ENCODE measurements around the gene KCNN3. TPM values are rescaled to one million over a fixed set of nuclear protein-coding genes. Genes with fewer than 3 reads are reported as not detected.

Gene KCNN3
- total RNA-seq, 2 experiments from 2014 or later = 0.11 TPM; not detected in 1

DNA sequence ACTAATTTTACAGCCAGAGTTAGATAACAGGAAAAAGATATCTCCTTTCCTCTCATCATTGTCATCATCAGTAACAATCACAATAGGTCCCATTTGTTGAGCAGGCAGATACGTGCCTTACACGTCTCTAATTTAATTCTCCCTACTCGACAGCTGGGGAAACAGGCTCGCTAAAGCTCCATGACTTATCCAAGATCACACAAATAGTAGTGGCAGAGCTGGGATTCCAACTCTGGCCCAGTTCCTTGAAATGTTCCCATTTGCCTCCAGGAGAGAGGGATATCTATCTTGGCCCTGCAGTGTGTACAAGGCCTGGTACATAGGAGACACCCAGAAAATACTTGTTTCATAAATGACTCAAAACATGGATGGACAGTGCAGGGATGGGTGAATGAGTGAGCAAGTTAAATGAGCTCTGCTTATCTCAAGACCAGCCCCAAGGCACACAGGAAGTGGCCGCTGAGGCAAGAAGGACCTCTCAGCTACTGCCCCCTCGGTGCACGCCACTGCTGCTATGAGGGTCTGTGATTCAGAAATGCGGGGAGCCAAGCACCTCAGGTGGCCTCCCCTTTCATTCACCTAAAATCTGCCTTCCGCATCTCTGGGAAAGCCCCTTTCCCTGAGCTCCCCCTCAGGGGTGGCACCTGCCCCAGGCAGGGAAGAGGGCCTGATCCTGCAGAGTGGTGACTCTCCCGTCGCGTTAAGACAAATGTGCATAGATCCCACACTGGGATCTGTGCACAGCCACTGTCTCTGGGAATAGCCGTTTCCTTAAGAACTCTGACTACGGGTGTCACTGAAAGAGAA lies 3.6 kb downstream of the KCNN3 start:
- ChIA-PET CTCF (interaction anchor here (1.0 to 2.8 kb wide), 5 partner anchors 12 to 196 kb away, joined by 3 to 9 read pairs (median 5); no protein-coding TSS in a partner anchor), POLR2A (interaction anchor here (0.6 to 0.8 kb wide), 2 partner anchors 9 to 24 kb away, joined by 3 to 4 read pairs; no protein-coding TSS in a partner anchor)
- no peak for DNase-seq
- Mint-ChIP-seq H3K4me3 (no peak overlapping the region), H3K27ac (no peak overlapping the region), H3K4me1 (ENCODE audit: low read depth) (peaks cover 35% of the 10 kb centered on the region), H3K9me3 (no peaks in the 10 kb centered on the region), H3K27me3 (peaks cover 30% of the 10 kb centered on the region), H3K36me3 (ENCODE audit: low read depth) (no peaks in the 10 kb centered on the region)
- ATAC-seq = no peak
- TF ChIP-seq, protein P1, sequence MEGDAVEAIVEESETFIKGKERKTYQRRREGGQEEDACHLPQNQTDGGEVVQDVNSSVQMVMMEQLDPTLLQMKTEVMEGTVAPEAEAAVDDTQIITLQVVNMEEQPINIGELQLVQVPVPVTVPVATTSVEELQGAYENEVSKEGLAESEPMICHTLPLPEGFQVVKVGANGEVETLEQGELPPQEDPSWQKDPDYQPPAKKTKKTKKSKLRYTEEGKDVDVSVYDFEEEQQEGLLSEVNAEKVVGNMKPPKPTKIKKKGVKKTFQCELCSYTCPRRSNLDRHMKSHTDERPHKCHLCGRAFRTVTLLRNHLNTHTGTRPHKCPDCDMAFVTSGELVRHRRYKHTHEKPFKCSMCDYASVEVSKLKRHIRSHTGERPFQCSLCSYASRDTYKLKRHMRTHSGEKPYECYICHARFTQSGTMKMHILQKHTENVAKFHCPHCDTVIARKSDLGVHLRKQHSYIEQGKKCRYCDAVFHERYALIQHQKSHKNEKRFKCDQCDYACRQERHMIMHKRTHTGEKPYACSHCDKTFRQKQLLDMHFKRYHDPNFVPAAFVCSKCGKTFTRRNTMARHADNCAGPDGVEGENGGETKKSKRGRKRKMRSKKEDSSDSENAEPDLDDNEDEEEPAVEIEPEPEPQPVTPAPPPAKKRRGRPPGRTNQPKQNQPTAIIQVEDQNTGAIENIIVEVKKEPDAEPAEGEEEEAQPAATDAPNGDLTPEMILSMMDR (IDR thresholded peaks at IDR 0.05) = no peak
- intact Hi-C loops (cut with micrococcal nuclease) = no loop called here

DNA sequence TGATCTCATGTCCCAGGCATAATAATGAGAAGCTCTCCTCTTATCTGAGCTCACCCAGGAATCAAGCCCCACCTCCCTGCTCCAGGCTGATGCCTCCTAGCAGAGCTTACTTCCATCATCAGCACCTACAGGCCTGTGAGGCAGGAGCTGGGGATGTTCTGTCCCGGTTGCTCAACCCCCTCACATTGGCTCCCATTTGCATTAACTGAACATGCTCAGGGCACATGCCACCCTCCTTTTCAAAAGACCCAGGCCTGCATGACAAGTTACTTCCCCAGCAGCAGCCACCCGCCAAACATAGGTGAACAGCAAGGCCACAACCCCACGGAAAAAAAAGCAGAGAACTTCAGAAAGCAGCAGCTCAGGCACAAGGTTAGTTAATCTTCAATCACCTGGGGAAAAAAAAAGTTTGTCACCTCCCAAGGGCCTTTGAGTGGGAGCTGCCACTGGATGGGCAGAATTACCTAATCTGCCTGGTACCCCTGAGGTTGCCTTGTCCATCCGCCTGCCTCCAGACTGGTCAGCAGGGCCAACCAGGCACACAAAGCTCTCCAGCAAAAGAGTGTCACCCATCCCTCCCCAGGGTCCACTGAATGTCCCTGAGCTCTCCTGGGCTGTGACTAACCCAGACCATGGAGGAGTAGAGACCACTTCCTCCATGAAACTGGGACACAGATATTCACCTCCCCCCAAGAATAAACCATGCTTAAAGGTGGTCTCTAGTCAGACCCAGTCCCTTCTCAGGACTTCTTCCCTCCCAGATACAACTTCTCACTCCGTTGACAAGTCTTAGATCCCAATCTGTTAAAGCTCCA lies 4.4 kb downstream of the KCNN3 start:
- intact Hi-C loops (cut with micrococcal nuclease) = no loop called here
- no peak for DNase-seq
- ChIA-PET POLR2A (interaction anchor here (0.6 to 0.8 kb wide), 2 partner anchors 9 to 23 kb away, joined by 3 to 4 read pairs; no protein-coding TSS in a partner anchor), CTCF (interaction anchor here (1.0 to 2.8 kb wide), 6 partner anchors 8 to 196 kb away, joined by 3 to 9 read pairs (median 4); no protein-coding TSS in a partner anchor)
- no peaks in the 10 kb centered on the region for H3K9me3 Mint-ChIP-seq
- H3K27me3 Mint-ChIP-seq = peaks cover 27% of the 10 kb centered on the region
- no peak for ATAC-seq
- peak overlapping the region; percentile 25 for H3K27ac Mint-ChIP-seq
- no peaks in the 10 kb centered on the region for H3K36me3 Mint-ChIP-seq (ENCODE audit: low read depth)
- peaks cover 27% of the 10 kb centered on the region for H3K4me1 Mint-ChIP-seq (ENCODE audit: low read depth)
- no peak overlapping the region for H3K4me3 Mint-ChIP-seq
- TF ChIP-seq, protein P1 (IDR thresholded peaks at IDR 0.05) = no peak

DNA sequence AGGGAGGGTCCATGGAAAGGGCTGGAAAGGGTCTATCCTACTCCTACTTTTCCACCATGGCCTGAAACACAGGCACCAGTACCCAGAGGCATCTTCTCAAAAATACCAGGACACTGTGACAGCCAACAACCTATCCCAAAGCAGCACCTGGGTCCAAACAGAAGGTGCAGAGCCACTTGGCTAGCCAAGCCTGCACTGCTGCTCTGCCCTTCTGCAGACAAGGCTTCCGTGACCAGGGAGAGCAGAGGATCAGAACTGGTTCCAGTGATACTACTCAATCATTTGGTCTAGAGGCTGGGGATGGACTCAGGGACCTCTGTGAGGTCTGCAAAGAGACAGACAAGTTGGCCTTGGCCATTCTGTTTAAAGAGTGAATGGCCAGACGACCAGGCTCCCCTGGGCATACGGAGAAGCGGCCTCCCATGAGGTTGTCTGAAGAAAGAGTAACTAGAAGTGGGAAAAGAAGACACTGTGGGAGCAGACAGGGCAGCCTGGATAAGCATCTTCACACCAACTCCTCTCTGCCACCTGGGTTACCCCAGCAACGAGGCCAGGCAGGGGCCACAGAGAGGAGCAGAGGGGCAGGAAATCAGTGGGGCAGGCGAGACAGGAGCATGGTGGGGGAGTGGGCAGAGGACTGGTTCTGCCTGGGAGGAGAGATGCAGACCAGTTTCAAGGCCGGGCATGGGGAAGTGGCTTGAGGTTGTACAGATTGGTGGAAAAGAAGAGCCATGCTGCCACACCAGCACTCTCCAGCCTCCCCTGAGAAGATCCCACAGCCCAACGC lies 5.7 kb downstream of the KCNN3 start:
- CTCF ChIA-PET = interaction anchor here (1.3 to 1.5 kb wide), 3 partner anchors 9 to 195 kb away, joined by 3 to 4 read pairs (median 3); no protein-coding TSS in a partner anchor
- DNase-seq = no peak
- POLR2A ChIA-PET = interaction anchor here (0.6 kb wide), 1 partner anchor 132 kb away, joined by 3 read pairs; no protein-coding TSS in a partner anchor
- no peaks in the 10 kb centered on the region for H3K36me3 Mint-ChIP-seq (ENCODE audit: low read depth)
- intact Hi-C loops (cut with micrococcal nuclease) = no loop called here
- H3K4me3 Mint-ChIP-seq = no peak overlapping the region
- ATAC-seq = no peak
- H3K27ac Mint-ChIP-seq = peak overlapping the region; percentile 47
- TF ChIP-seq, protein P1 (IDR thresholded peaks at IDR 0.05) = no peak
- peaks cover 30% of the 10 kb centered on the region for H3K4me1 Mint-ChIP-seq (ENCODE audit: low read depth)
- H3K27me3 Mint-ChIP-seq = peaks cover 21% of the 10 kb centered on the region
- H3K9me3 Mint-ChIP-seq = no peaks in the 10 kb centered on the region

DNA sequence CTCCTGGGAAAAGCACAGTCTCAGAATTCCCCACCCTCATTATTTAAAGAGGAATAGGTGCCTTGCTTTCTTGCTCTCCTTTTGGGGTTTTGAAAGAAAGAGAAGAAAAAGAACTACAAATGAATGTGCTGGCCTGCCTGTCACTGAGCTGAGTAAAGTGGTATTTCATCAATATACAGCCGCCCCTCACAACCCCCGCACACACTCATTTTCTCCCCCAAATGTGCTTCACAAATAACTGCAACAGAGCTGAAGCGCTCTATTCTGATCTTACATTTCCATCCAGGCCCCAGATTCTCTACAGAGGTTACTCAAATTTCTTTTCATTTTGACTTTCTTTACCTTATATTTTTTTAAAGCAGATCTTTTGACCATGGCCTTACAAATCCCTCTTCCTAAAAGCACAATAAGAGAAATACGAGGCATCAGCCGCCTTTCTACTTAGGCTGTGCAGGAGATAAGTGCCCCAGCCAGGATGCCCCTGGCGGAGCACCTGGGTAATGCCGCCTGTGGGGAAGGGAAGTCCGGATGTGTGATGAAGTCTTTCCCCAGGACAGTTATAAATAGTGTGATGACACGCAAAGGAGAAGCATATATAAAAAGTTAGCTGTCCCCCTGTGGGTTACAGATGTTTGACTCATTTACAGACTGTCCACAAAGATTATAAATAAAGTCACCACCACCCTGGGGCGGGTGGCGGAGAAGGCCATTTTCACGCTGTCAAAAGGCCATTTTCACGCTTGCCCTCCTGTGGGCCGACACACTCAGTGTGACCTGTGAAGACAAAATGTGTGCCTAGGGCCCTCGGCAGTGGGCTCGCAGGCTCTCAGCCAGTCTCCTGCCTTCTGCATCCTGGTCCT lies 6.5 kb downstream of the KCNN3 start:
- Mint-ChIP-seq H3K9me3 (no peaks in the 10 kb centered on the region), H3K4me1 (ENCODE audit: low read depth) (peaks cover 30% of the 10 kb centered on the region), H3K27ac (peak overlapping the region; percentile 64), H3K27me3 (peaks cover 13% of the 10 kb centered on the region), H3K4me3 (no peak overlapping the region), H3K36me3 (ENCODE audit: low read depth) (no peaks in the 10 kb centered on the region)
- POLR2A ChIA-PET = interaction anchor here (0.6 kb wide), 1 partner anchor 131 kb away, joined by 3 read pairs; no protein-coding TSS in a partner anchor
- CTCF ChIA-PET = interaction anchor here (0.5 to 1.5 kb wide), 5 partner anchors 13 to 489 kb away, joined by 3 to 4 read pairs (median 3); no protein-coding TSS in a partner anchor
- intact Hi-C loops (cut with micrococcal nuclease) = no loop called here
- ATAC-seq (peak; percentile 57), DNase-seq (peak; percentile 58)
- TF ChIP-seq, protein P1 (IDR thresholded peaks at IDR 0.05) = peak; percentile 41

Measured in activated CD8-positive, alpha-beta T cell treated with anti-CD3 and anti-CD28 coated beads for 36 hours (primary cell).